Medulla oblongata (tissue), 1 donor: ENCODE measurements around the gene SH2D1B.

Experiments used
- DNase-seq: peaks from one replicate; pipeline ENCODE4 v3.0.0-alpha.2; 2015; ENCODE audit errors: extremely low spot score

Gene SH2D1B

GRCh38 chr1:162398999-162399580, 12.8 kb downstream of the SH2D1B start:
- no peak for DNase-seq

- DNase-seq: no peak
Measured at GRCh38 chr1:162397943-162398560, 13.9 kb downstream of the SH2D1B start.

- no peak for DNase-seq
Measured at GRCh38 chr1:162397039-162397448, 14.9 kb downstream of the SH2D1B start.

GRCh38 chr1:162396201-162396906, 15.6 kb downstream of the SH2D1B start:
- no peak for DNase-seq

GRCh38 chr1:162391790-162392563, 20.0 kb downstream of the SH2D1B start:
- DNase-seq: peak; percentile 57

GRCh38 chr1:162390396-162391185, 21.3 kb downstream of the SH2D1B start:
- no peak for DNase-seq

- no peak for DNase-seq
Measured at GRCh38 chr1:162389971-162390370, 22.0 kb downstream of the SH2D1B start.

GRCh38 chr1:162389021-162389818, 22.7 kb downstream of the SH2D1B start:
- no peak for DNase-seq

- no peak for DNase-seq
Measured at GRCh38 chr1:162388615-162389014, 23.3 kb downstream of the SH2D1B start.

GRCh38 chr1:162388083-162388594, 23.8 kb downstream of the SH2D1B start:
- no peak for DNase-seq

GRCh38 chr1:162387226-162388082, 24.5 kb downstream of the SH2D1B start:
- DNase-seq: no peak

GRCh38 chr1:162386292-162387225, 25.4 kb downstream of the SH2D1B start:
- no peak for DNase-seq

- DNase-seq: no peak
Measured at GRCh38 chr1:162385702-162386101, 26.2 kb downstream of the SH2D1B start.

GRCh38 chr1:162385280-162385623, 26.7 kb downstream of the SH2D1B start:
- no peak for DNase-seq

GRCh38 chr1:162384601-162385279, 27.2 kb downstream of the SH2D1B start:
- DNase-seq: no peak

- no peak for DNase-seq
Measured at GRCh38 chr1:162384116-162384515, 27.8 kb downstream of the SH2D1B start.

GRCh38 chr1:162383516-162383915, 28.4 kb downstream of the SH2D1B start:
- DNase-seq: no peak

GRCh38 chr1:162383091-162383490, 28.8 kb downstream of the SH2D1B start:
- no peak for DNase-seq
